GM23248 (cell line): ENCODE data around the gene PSMG4.

Source experiments
- EZH2 ChIP-seq: fragments of 200-600 bp; sonication (generic); IDR thresholded peaks from 2 replicates; pipeline ENCODE4 v1.6.1; 2018; ENCODE audit warnings: antibody characterized with exemption, mild to moderate bottlenecking; ENCODE audit not compliant: insufficient read depth, poor library complexity, severe bottlenecking
- EZH2phosphoT487 ChIP-seq: fragments of 200-600 bp; sonication (generic); IDR thresholded peaks from 2 replicates; pipeline ENCODE4 v1.6.1; 2018; ENCODE audit warnings: antibody characterized with exemption, moderate library complexity, mild to moderate bottlenecking, low read depth; ENCODE audit not compliant: insufficient read depth

DNA sequence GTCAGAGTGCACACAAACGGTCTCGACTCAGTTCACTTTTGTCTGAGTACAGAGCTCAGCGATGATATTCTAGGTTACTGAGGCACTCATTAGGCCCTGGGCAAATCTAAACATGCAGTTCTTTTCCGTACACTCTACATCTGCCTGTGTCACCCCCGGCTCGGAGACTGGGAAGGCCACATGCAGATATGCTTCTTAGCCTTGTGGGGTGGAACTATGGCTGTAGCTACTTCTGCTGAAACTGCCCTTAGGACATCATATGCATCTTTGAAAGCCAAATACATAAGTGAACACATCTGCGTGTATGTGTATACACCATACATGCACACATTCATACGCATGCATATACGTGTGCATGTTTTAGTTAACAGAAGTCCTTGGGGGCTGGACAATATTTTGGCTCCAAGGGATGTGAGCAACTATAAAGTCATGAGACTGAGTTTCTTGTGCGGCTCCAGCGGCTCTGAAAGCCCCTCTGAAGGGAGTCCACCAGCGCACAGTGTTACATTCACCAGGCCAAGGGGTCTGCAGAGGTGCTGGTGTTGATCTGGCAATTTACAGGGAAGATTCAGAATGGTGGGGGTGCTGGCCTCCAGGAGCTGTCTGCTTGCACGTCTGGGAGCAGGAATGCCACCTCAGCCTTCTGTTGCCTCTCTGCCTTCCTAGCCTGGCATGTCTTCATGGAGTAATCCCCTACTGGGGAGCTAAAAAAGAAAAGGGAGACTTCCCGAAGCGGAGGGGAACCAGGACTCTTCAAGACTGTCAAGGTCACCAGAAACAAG, 31.6 kb downstream of the PSMG4 start:
- TF ChIP-seq EZH2 (no peak), EZH2phosphoT487 (no peak)
